Measurements from ENCODE around the gene WDR13.

DNA sequence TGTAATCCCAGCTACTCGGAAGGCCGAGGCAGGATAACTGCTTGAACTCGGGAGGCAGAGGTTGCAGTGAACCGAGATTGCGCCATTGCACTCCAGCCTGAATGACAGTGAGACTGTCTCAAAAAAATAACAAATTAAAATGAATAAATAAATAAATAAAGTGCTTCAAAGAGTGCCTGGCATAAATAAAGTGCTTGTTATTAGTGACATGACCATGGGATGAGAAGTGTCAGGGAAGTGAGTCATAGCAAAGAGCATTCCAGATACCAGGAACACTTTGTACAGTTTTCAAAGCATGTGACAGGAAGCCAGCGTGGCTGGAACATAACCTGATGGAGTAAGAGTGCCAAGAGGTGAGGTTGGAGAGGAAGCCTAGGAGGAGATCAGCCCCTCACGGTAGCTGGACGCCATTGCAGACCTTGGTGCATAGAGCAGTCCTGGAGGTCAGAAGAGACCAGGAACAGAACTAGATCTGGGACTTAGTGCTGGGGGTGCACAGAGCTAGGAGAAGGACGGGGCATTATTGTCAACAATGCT, 6.0 kb upstream of the WDR13 start:
- TF ChIP-seq POLR2A (IDR thresholded peaks at IDR 0.05): no peak
- TF ChIP-seq, protein P1, sequence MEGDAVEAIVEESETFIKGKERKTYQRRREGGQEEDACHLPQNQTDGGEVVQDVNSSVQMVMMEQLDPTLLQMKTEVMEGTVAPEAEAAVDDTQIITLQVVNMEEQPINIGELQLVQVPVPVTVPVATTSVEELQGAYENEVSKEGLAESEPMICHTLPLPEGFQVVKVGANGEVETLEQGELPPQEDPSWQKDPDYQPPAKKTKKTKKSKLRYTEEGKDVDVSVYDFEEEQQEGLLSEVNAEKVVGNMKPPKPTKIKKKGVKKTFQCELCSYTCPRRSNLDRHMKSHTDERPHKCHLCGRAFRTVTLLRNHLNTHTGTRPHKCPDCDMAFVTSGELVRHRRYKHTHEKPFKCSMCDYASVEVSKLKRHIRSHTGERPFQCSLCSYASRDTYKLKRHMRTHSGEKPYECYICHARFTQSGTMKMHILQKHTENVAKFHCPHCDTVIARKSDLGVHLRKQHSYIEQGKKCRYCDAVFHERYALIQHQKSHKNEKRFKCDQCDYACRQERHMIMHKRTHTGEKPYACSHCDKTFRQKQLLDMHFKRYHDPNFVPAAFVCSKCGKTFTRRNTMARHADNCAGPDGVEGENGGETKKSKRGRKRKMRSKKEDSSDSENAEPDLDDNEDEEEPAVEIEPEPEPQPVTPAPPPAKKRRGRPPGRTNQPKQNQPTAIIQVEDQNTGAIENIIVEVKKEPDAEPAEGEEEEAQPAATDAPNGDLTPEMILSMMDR (IDR thresholded peaks at IDR 0.05): no peak

All from uterus (tissue), 2 donors.